ENCODE data around the gene ERI3. TPM values are rescaled to one million over a fixed set of nuclear protein-coding genes. Genes with fewer than 3 reads are reported as not detected.

The ERI3 gene
- total and polyA plus RNA-seq, 2 donors (not counting 3 experiments of a cell fraction or from before 2014, with no cell fraction given): 45.3 to 94.0 TPM

- H3K9me3 ChIP-seq (replicated peaks; ENCODE audit: control insufficient read depth, insufficient read depth, low read length): no peaks in the 10 kb centered on the region
- no peaks in the 10 kb centered on the region for H3K27me3 ChIP-seq (ENCODE audit: control insufficient read depth in 2 of 2, insufficient read depth in 2 of 2, low read length in 2 of 2)
- CTCF ChIA-PET: no interaction called here
- POLR2A ChIA-PET: no interaction called here
- DNase-seq (ENCODE audit: low read depth, low spot score): no peak
- FAIRE-seq: no peak
- H4K20me1 ChIP-seq (replicated peaks; ENCODE audit: control insufficient read depth, extremely low read depth, insufficient read depth, low read length): no peaks in the 10 kb centered on the region
- H3K9me1 ChIP-seq (replicated peaks; ENCODE audit: control insufficient read depth, extremely low read depth, insufficient read depth, low read length): no peaks in the 10 kb centered on the region
- H3K4me1 ChIP-seq (ENCODE audit: control insufficient read depth, extremely low read depth, insufficient read depth, low read length): no peaks in the 10 kb centered on the region
- no peak overlapping the region for H3K4me2 ChIP-seq (ENCODE audit: insufficient read depth, low read length)
- no peak overlapping the region for H3K4me3 ChIP-seq (replicated peaks in 1 of 3; ENCODE audit: insufficient read depth in 1 of 3, low read depth in 1 of 3, low read length in 3 of 3)
- peaks cover 4 to 35% of the 10 kb centered on the region in 2 experiments for H3K36me3 ChIP-seq (ENCODE audit: control insufficient read depth in 2 of 2, extremely low read depth in 1 of 2, insufficient read depth in 2 of 2, low read length in 2 of 2)
- intact Hi-C loops (cut with micrococcal nuclease): no loop called here
- BruUV-seq (replicated peaks): no TSS peak
- no peak overlapping the region for H3K27ac ChIP-seq (ENCODE audit: insufficient read depth, low read depth, low read length)
- TF ChIP-seq FOS (IDR thresholded peaks at IDR 0.05; ENCODE audit: borderline replicate concordance, insufficient read depth, low read length): no peak
- no peak for TF ChIP-seq GATA2 (IDR thresholded peaks at IDR 0.05; ENCODE audit: insufficient read depth, insufficient read length, low read depth, low read length)
- TF ChIP-seq EZH2 (IDR thresholded peaks at IDR 0.05; ENCODE audit: borderline replicate concordance, low read depth, low read length, severe bottlenecking): no peak
- TF ChIP-seq, protein P1, sequence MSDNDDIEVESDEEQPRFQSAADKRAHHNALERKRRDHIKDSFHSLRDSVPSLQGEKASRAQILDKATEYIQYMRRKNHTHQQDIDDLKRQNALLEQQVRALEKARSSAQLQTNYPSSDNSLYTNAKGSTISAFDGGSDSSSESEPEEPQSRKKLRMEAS (IDR thresholded peaks at IDR 0.05; ENCODE audit: insufficient read depth, insufficient read length): no peak
- TF ChIP-seq, protein P2, sequence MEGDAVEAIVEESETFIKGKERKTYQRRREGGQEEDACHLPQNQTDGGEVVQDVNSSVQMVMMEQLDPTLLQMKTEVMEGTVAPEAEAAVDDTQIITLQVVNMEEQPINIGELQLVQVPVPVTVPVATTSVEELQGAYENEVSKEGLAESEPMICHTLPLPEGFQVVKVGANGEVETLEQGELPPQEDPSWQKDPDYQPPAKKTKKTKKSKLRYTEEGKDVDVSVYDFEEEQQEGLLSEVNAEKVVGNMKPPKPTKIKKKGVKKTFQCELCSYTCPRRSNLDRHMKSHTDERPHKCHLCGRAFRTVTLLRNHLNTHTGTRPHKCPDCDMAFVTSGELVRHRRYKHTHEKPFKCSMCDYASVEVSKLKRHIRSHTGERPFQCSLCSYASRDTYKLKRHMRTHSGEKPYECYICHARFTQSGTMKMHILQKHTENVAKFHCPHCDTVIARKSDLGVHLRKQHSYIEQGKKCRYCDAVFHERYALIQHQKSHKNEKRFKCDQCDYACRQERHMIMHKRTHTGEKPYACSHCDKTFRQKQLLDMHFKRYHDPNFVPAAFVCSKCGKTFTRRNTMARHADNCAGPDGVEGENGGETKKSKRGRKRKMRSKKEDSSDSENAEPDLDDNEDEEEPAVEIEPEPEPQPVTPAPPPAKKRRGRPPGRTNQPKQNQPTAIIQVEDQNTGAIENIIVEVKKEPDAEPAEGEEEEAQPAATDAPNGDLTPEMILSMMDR (IDR thresholded peaks at IDR 0.05; ENCODE audit: extremely low read depth in 1 of 2, insufficient read depth in 1 of 2, low read depth in 1 of 2, low read length in 2 of 2): no peak
- no peak for TF ChIP-seq POLR2AphosphoS5 (IDR thresholded peaks at IDR 0.05; ENCODE audit: insufficient read depth, low read depth, low read length)
- TF ChIP-seq MYC (IDR thresholded peaks at IDR 0.05; ENCODE audit: low read depth, low read length): no peak
- TF ChIP-seq POLR2A (IDR thresholded peaks at IDR 0.05; ENCODE audit: low read depth, low read length): no peak
- TF ChIP-seq JUN (IDR thresholded peaks at IDR 0.05; ENCODE audit: borderline replicate concordance, insufficient read depth, insufficient read length, low read depth): no peak
- dilution Hi-C loops (cut with MboI; ENCODE audit: extremely low pct_ligation_motif_present, low sequenced_read_pairs): no loop called here
- no peak overlapping the region for H3K9ac ChIP-seq (replicated peaks; ENCODE audit: extremely low read depth, insufficient read depth, low read length)
- no peak overlapping the region for H2AFZ ChIP-seq (ENCODE audit: low read depth, low read length)
- no peaks in the 10 kb centered on the region for H3K79me2 ChIP-seq (ENCODE audit: control insufficient read depth, insufficient read depth, low read length)
These were observed 133.3 kb downstream of the ERI3 start for GRCh38 chr1:44221769-44222168.

All from endothelial cell of umbilical vein (primary cell).